Epithelial cell of esophagus (primary cell): ENCODE data around the gene ITGB1.
"Not testable (repeated sequence)": the region's sequence is repeated elsewhere in the genome, so short reads cannot be mapped to it uniquely, and the experiment has no call there.

Source experiments
- DNase-seq: peaks from one replicate; pipeline ENCODE4 v3.0.0; 2010; ENCODE audit warnings: low read depth
- H3K4me3 ChIP-seq: 2 replicates; pipeline ENCODE4 v1.5.1; 2011; ENCODE audit warnings: mild to moderate bottlenecking, low read length, control low read depth
- CTCF ChIP-seq: IDR thresholded peaks from 2 replicates; pipeline ENCODE4 v1.5.1; 2011; ENCODE audit warnings: low read depth, mild to moderate bottlenecking, low read length, control low read depth, inconsistent platforms; ENCODE audit not compliant: insufficient read depth; ENCODE audit errors: missing control alignments

ITGB1 gene

DNA sequence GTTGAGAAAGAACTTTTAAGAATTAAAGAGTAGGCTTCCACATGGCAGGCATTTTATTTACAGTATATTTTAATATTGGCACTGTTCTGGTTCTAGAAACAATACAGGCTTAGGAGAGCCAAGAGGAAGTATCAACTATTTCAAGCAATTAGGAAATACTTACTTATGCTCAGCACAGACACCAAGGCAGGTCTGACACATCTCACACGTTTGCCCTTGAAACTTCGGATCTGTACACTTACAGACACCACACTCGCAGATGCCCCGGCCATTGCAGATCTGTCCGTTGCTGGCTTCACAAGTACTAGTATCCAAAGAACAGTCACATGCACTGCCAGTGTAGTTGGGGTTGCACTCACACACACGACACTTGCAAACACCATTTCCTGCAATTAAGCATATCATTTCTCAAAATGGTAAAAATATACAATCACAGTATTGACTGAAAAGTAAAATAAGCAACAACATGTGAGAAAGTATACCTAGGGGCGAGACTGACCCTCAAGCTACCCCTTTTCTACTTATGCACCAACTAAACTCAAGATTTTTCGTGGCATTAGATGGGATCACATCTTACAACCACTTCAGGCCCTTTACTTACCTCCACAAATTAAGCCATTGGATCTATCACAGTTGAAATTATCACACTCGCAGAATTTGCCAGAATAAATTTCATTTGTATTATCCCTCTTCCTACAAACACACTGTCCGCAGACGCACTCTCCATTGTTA is 46.6 kb downstream of the ITGB1 start:
- no peak overlapping the region for H3K4me3 ChIP-seq
- no peak for TF ChIP-seq CTCF

GRCh38 chr10:32909970-32910369 is 48.1 kb downstream of the ITGB1 start:
- H3K4me3 ChIP-seq, DNase-seq: not testable (repeated sequence)

More for the DNA sequence above, 46.6 kb downstream of the ITGB1 start:
- DNase-seq, result no peak

GRCh38 chr10:32909456-32909855 is 48.6 kb downstream of the ITGB1 start:
- no peak overlapping the region for H3K4me3 ChIP-seq
- DNase-seq, result no peak
- TF ChIP-seq CTCF, result no peak

DNA sequence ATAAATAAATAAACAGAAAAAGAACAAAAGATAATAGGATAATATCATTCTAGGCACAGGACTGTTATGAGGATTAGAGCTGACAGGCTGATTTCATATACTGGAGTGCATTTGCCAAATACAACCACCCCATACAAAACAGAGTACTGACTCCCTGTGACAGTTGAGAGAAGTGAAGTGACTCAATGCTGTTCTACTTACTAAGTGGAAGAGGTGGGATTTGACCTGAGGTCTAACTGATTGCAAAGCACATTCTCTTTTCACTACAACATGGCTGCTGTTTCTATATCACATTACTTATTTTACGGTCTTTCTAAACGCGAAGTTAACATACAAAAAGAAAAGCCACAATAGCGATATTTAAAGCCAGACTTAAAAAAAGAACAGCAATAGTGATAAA is 51.4 kb downstream of the ITGB1 start:
- H3K4me3 ChIP-seq, result no peak overlapping the region
- no peak for TF ChIP-seq CTCF
- no peak for DNase-seq

DNA sequence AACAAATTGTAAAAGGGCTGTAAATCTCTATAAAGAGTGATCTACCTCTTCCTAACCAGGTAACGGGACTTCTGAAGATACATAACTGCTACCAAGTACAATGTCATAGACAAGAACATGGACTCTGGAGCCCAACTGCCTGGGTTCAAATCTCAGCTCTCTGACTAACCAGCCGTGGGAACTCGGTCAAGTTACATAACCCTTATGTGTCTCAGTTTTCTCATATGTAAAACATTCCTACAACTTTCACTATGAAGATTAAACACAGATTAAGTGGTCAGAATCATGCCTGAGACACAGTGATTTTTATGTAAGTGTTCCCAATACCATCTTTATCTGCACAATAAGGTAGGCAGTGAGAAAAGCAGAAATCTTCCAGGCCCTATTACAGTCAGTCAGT is 52.6 kb downstream of the ITGB1 start:
- no peak for DNase-seq
- no peak overlapping the region for H3K4me3 ChIP-seq
- no peak for TF ChIP-seq CTCF

DNA sequence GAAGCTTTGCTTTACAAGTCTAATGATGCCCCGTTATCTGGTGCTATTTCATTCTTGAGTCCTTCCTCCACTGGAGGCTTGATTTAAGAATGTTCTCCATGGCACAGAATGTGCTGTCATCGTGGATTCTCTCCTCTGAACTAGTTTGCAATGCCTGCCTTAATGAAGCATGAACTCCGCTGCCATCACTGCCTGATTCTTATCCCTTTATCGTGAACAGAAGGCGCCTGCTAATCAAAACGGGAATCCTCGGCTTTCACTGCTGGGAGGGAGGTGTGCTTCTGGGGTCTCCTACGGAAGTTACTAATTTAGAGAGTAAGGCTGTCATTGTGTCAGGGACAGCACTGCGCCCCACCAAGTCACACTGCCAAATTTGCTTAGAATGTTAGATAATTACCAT is 56.2 kb downstream of the ITGB1 start:
- no peak for DNase-seq

DNA sequence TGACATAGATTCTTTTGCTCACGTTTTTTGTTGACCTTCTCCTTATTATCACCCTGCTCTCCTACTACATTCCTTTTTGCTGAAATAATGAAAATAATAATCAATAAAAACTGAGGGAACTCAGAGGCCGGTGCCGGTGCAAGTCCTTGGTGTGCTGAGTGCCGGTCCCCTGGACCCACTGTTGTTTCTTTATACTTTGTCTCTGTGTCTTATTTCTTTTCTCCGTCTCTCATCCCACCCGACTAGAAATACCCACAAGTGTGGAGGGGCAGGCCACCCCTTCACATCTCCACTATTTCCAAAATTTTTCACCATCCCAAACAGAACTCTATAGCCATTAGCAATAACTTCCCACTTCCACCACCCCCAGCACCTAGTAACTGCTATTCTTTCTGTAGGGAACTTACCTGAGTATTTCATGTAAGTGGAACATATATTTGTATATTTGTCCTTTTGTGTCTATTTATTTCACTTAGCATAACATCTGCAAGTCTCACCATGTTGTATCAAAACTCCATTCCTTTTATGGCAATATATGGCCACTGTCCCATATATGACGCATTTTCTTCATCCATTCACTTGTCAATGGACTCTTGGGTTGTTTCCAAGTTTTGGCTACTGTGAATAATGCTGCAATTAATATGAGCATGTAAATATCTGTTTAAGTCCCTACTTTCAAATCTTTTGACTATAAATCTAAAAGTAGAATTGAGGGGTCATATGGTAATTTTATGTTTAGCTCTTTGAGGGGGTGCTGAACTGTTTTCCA is 62.6 kb downstream of the ITGB1 start:
- not testable (repeated sequence) for H3K4me3 ChIP-seq
- DNase-seq, result peak; percentile 50

More for the DNA sequence above, 56.2 kb downstream of the ITGB1 start:
- no peak for TF ChIP-seq CTCF
- no peak overlapping the region for H3K4me3 ChIP-seq
